Parathyroid adenoma (tissue), 2 donors: ENCODE measurements around the gene CDC14A.
A peak's percentile ranks its signal among the peaks of the same experiment; 100 is the strongest.

Experiments
- H2AFZ ChIP-seq: fragments of 300-600 bp; sonication (generic); one replicate; pipeline ENCODE4 v1.7.0; 2017; ENCODE audit warnings: antibody characterized with exemption, mild to moderate bottlenecking
- H3K27ac ChIP-seq: fragments of 300-600 bp; sonication (generic); one replicate; pipeline ENCODE4 v1.7.0; 2017
- H3K27me3 ChIP-seq: fragments of 300-600 bp; sonication (generic); one replicate; pipeline ENCODE4 v1.7.0; 2017; ENCODE audit warnings: low read length; ENCODE audit not compliant: control insufficient read depth, insufficient read depth
- H3K36me3 ChIP-seq: fragments of 300-600 bp; sonication (generic); one replicate; pipeline ENCODE4 v1.7.0; 2017; ENCODE audit warnings: low read length; ENCODE audit not compliant: control insufficient read depth, insufficient read depth
- H3K4me1 ChIP-seq: fragments of 300-600 bp; sonication (generic); one replicate; pipeline ENCODE4 v1.7.0; 2017; ENCODE audit warnings: control low read depth
- H3K4me2 ChIP-seq: fragments of 300-600 bp; sonication (generic); one replicate; pipeline ENCODE4 v1.7.0; 2017; ENCODE audit warnings: low read length
- H3K4me3 ChIP-seq: fragments of 300-600 bp; sonication (generic); one replicate; pipeline ENCODE4 v1.7.0; 2017; ENCODE audit warnings: low read depth, low read length
- H3K79me2 ChIP-seq: fragments of 300-600 bp; sonication (generic); one replicate; pipeline ENCODE4 v1.7.0; 2017; ENCODE audit warnings: control low read depth
- H3K9ac ChIP-seq: fragments of 300-600 bp; sonication (generic); one replicate; pipeline ENCODE4 v1.7.0; 2017; ENCODE audit warnings: mild to moderate bottlenecking
- H3K9me3 ChIP-seq: fragments of 300-600 bp; sonication (generic); one replicate; pipeline ENCODE4 v1.7.0; 2017; ENCODE audit warnings: low read length; ENCODE audit not compliant: control insufficient read depth
- TF ChIP-seq, protein P1 (sequence below): fragments of 300-600 bp; sonication (generic); IDR thresholded peaks from one replicate; pipeline ENCODE4 v1.7.0; 2017; ENCODE audit warnings: antibody characterized with exemption, mild to moderate bottlenecking
- donor health status: primary hyperparathyroidism.

The CDC14A gene

GRCh38 chr1:100457683-100458082 lies 105.4 kb downstream of the CDC14A start:
- Histone ChIP-seq H3K4me2 (no peak overlapping the region), H3K4me1 (no peaks in the 10 kb centered on the region)

DNA sequence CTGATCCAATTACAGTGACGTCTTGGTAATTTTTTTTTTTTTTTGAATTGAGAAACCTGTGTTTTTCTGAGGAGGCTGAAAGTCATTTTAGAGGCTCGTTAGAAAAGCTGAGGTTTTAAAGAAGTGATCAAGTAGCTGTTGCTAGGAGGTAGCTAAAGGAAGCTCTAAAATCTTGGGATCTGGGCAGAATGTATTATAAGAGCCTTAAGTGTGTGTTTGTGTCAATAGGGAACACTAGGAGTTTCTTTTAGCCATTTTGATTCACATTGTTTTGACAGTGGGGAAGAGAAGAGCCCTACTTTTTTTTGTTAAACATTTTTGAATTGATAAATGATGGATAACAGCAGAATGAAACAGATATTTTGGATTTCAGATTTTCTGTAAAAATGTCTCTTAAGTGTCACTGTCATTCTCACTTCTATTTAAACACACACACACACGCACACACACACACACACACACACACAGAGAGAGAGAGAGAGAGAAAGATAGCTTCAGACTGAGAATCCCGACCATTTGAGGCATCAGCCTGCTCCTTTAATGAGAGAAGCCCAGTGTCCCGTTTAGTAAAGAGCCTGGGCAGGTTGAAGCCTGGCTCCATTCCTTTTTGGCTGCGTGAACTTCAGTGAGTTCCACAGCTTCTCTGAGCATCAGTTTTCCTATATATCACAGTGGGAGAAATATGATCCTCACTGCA lies 106.5 kb downstream of the CDC14A start:
- Histone ChIP-seq H3K36me3 (no peaks in the 10 kb centered on the region), H3K79me2 (no peaks in the 10 kb centered on the region), H3K27ac (no peak overlapping the region), H2AFZ (peak overlapping the region; percentile 53), H3K4me1 (no peaks in the 10 kb centered on the region), H3K4me2 (no peak overlapping the region), H3K9me3 (no peaks in the 10 kb centered on the region), H3K27me3 (no peaks in the 10 kb centered on the region), H3K4me3 (no peak overlapping the region), H3K9ac (no peak overlapping the region)
- TF ChIP-seq, protein P1, sequence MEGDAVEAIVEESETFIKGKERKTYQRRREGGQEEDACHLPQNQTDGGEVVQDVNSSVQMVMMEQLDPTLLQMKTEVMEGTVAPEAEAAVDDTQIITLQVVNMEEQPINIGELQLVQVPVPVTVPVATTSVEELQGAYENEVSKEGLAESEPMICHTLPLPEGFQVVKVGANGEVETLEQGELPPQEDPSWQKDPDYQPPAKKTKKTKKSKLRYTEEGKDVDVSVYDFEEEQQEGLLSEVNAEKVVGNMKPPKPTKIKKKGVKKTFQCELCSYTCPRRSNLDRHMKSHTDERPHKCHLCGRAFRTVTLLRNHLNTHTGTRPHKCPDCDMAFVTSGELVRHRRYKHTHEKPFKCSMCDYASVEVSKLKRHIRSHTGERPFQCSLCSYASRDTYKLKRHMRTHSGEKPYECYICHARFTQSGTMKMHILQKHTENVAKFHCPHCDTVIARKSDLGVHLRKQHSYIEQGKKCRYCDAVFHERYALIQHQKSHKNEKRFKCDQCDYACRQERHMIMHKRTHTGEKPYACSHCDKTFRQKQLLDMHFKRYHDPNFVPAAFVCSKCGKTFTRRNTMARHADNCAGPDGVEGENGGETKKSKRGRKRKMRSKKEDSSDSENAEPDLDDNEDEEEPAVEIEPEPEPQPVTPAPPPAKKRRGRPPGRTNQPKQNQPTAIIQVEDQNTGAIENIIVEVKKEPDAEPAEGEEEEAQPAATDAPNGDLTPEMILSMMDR: no peak

More at GRCh38 chr1:100457683-100458082, 105.4 kb downstream of the CDC14A start:
- Histone ChIP-seq H3K79me2 (no peaks in the 10 kb centered on the region), H3K36me3 (no peaks in the 10 kb centered on the region), H3K9me3 (no peaks in the 10 kb centered on the region), H3K27ac (no peak overlapping the region), H3K4me3 (no peak overlapping the region), H3K27me3 (no peaks in the 10 kb centered on the region), H3K9ac (no peak overlapping the region), H2AFZ (no peak overlapping the region)
- TF ChIP-seq, protein P1: no peak

- Histone ChIP-seq H3K9me3 (no peaks in the 10 kb centered on the region), H3K4me3 (no peak overlapping the region), H2AFZ (peak overlapping the region; percentile 53), H3K79me2 (no peaks in the 10 kb centered on the region), H3K27ac (no peak overlapping the region), H3K36me3 (no peaks in the 10 kb centered on the region), H3K4me1 (no peaks in the 10 kb centered on the region), H3K9ac (no peak overlapping the region), H3K4me2 (no peak overlapping the region), H3K27me3 (no peaks in the 10 kb centered on the region)
- TF ChIP-seq, protein P1: peak; percentile 69
Measured at GRCh38 chr1:100459358-100460114, 107.2 kb downstream of the CDC14A start.

DNA sequence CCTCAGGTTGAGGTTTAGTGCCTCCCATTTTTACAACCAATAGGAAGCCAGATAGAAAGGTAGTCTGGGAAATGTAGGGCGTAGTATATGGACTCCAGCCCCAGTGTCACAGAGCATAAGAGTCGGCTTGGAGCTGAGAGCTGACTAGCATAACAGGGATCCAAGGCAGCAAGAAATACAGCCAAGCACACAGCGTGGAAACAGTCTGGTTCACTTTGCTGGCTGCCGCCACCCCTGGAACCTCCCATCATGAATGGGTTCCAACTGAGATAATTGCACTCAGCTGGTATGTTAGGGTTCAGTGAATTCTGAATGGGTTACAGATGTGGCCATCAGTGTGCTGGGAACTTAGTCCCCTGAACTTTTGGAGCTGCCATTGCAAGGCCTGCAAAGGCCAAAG lies 108.9 kb downstream of the CDC14A start:
- no peaks in the 10 kb centered on the region for H3K4me1 ChIP-seq
- H3K4me3 ChIP-seq: no peak overlapping the region

More for the DNA sequence above, 108.9 kb downstream of the CDC14A start:
- H2AFZ ChIP-seq: no peak overlapping the region
- H3K4me2 ChIP-seq: no peak overlapping the region
- no peaks in the 10 kb centered on the region for H3K36me3 ChIP-seq
- H3K9ac ChIP-seq: no peak overlapping the region
- no peaks in the 10 kb centered on the region for H3K79me2 ChIP-seq
- H3K27ac ChIP-seq: no peak overlapping the region
- H3K9me3 ChIP-seq: no peaks in the 10 kb centered on the region
- H3K27me3 ChIP-seq: no peaks in the 10 kb centered on the region
- TF ChIP-seq, protein P1: no peak
